Left lobe of liver (tissue), 1 donor: ENCODE results near the gene WBP4. TPM values are rescaled to one million over a fixed set of nuclear protein-coding genes. Genes with fewer than 3 reads are reported as not detected.

Experiments
- total RNA-seq: library from RNA; stranded (reverse); gene quantifications from one replicate; pipeline ENCODE4 v1.2.1, GENCODE V29; 2021
- donor health status: DM: no; HTN: yes; CAD: no.

WBP4 gene
- total RNA-seq, 1 donor from 2014 or later = 3.9 TPM

Other genes with a start within 250 kb of the WBP4 start
- gene ELF1, start 42.2 kb upstream of the WBP4 start, total RNA-seq = 22.2 TPM
- gene KBTBD6, start 71.3 kb downstream of the WBP4 start, total RNA-seq = 3.6 TPM
- gene KBTBD7, start 133.1 kb downstream of the WBP4 start, total RNA-seq = 6.3 TPM
- gene MTRF1, start 202.1 kb downstream of the WBP4 start, total RNA-seq = 6.2 TPM
- 6.1 TPM for gene NAA16, start 249.8 kb downstream of the WBP4 start, total RNA-seq